Measurements from ENCODE around the gene MCU.

MCU gene

DNA sequence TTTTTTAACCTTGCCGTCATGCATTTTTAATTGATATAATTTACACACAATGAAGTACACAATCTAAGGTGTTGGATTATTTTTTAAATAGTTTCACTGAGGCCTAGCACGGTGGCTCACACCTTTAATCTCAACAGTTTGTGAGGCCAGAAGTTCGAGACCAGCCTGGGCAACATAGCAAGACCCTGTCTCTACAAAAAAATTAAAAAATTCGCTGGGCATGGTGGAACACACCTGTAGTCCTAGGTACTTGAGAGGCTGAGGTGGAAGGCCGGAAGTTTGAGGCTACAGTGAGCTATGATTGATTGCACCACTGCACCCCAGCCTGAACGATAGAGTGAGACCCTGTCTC lies 108.8 kb downstream of the MCU start:
- TF ChIP-seq MYC (IDR thresholded peaks at IDR 0.05; ENCODE audit: low read depth, low read length): no peak
- TF ChIP-seq, protein P1, sequence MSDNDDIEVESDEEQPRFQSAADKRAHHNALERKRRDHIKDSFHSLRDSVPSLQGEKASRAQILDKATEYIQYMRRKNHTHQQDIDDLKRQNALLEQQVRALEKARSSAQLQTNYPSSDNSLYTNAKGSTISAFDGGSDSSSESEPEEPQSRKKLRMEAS (IDR thresholded peaks at IDR 0.05; ENCODE audit: low read depth, low read length): no peak
- no peak for TF ChIP-seq POLR2A (IDR thresholded peaks at IDR 0.05; ENCODE audit: extremely low read depth, insufficient read length)
- TF ChIP-seq, protein P2, sequence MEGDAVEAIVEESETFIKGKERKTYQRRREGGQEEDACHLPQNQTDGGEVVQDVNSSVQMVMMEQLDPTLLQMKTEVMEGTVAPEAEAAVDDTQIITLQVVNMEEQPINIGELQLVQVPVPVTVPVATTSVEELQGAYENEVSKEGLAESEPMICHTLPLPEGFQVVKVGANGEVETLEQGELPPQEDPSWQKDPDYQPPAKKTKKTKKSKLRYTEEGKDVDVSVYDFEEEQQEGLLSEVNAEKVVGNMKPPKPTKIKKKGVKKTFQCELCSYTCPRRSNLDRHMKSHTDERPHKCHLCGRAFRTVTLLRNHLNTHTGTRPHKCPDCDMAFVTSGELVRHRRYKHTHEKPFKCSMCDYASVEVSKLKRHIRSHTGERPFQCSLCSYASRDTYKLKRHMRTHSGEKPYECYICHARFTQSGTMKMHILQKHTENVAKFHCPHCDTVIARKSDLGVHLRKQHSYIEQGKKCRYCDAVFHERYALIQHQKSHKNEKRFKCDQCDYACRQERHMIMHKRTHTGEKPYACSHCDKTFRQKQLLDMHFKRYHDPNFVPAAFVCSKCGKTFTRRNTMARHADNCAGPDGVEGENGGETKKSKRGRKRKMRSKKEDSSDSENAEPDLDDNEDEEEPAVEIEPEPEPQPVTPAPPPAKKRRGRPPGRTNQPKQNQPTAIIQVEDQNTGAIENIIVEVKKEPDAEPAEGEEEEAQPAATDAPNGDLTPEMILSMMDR (IDR thresholded peaks at IDR 0.05; ENCODE audit: low read depth, low read length): no peak
- no peak overlapping the region for H3K4me3 ChIP-seq (ENCODE audit: low read depth, low read length)
- no peak for DNase-seq (ENCODE audit: low read depth)

DNA sequence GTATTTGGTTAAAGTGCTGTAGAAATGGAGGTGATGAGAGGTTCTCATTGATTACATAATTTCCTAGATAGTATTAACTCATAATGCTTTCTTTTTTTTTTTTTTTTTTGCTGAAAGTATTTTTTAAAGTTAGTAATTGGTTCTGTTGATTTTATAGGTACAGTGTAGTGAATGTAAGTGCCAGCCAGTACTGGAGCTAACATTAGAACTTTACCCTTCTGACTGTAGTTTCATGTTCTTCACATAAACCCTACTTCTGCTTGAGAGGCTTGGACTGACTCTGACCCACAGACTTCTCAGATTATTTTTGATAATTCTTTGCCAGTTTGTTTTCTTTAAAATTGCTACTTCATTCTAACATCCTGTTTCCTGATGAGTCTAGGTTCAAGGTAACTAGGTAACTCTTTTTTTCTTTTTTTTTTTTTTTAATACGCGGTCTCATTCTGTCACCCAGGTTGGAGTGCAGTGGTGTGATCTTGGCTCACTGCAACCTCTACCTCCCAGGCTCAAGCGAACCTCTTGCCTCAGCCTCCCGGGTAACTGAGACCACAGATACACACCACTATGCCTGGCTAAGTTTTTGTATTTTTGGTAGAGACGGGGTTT lies 109.4 kb downstream of the MCU start:
- H3K4me3 ChIP-seq (ENCODE audit: low read depth, low read length): no peak overlapping the region
- DNase-seq (ENCODE audit: low read depth): no peak
- TF ChIP-seq, protein P2 (IDR thresholded peaks at IDR 0.05; ENCODE audit: low read depth, low read length): no peak
- TF ChIP-seq, protein P1 (IDR thresholded peaks at IDR 0.05; ENCODE audit: low read depth, low read length): no peak
- TF ChIP-seq MYC (IDR thresholded peaks at IDR 0.05; ENCODE audit: low read depth, low read length): no peak
- no peak for TF ChIP-seq POLR2A (IDR thresholded peaks at IDR 0.05; ENCODE audit: extremely low read depth, insufficient read length)

DNA sequence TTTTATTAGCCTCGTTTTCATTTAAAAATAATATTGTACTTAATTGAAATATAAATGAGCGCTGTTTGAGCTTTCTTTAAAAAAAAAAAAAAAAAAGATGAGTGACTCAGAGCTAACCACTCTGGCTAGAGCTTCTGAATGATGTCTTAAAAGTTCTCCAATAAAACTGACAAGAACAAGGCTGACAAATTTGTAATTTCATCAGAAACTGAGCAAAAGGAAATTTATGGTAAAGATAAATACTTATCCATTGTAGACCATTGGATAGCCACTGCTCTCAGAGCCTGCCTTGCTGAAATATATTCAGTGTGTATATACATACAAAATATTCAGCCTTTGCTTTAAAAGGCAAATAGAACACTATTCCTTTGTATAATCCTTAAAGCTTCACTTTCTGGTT lies 110.4 kb downstream of the MCU start:
- no peak for DNase-seq (ENCODE audit: low read depth)
- H3K4me3 ChIP-seq (ENCODE audit: low read depth, low read length): no peak overlapping the region
- TF ChIP-seq MYC (IDR thresholded peaks at IDR 0.05; ENCODE audit: low read depth, low read length) (no peak), POLR2A (IDR thresholded peaks at IDR 0.05; ENCODE audit: extremely low read depth, insufficient read length) (no peak)
- TF ChIP-seq, protein P1 (IDR thresholded peaks at IDR 0.05; ENCODE audit: low read depth, low read length): no peak
- TF ChIP-seq, protein P2 (IDR thresholded peaks at IDR 0.05; ENCODE audit: low read depth, low read length): no peak

DNA sequence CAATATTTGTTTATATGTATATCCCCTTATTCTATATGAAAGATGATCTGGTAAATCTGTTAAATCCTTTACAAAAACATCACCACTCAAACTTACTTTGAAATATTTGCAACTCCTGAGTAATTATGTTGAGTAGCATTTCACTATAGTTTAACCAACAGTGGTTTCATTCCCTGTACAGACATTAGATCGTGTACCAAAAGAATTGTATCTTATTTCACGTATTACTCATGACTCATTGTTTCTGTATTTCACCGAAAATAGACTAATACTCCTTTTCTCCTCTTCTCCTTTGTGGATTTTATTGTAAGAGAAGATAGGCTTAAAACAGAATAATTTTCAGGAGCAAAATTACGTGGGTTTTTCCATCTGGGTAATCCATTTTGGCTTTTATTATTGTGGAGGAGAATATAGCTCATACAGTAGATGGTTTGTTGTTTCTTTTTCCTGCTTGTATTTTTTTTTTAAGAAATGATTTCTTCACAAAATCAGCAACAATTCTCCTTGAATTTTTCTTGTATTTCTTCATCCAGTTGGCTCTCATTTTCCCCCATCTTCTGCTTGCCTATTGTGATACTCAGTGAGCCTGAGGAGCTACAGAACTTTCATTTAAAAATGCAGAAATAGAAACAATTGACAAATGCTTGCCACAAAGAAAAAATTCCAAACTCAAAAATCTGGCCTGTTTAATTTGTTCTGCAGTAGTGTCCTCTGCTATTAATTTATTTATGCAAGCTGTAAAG lies 111.0 kb downstream of the MCU start:
- no peak for DNase-seq (ENCODE audit: low read depth)
- TF ChIP-seq MYC (IDR thresholded peaks at IDR 0.05; ENCODE audit: low read depth, low read length) (no peak), POLR2A (IDR thresholded peaks at IDR 0.05; ENCODE audit: extremely low read depth, insufficient read length) (no peak)
- TF ChIP-seq, protein P2 (IDR thresholded peaks at IDR 0.05; ENCODE audit: low read depth, low read length): no peak
- TF ChIP-seq, protein P1 (IDR thresholded peaks at IDR 0.05; ENCODE audit: low read depth, low read length): no peak
- H3K4me3 ChIP-seq (ENCODE audit: low read depth, low read length): no peak overlapping the region

DNA sequence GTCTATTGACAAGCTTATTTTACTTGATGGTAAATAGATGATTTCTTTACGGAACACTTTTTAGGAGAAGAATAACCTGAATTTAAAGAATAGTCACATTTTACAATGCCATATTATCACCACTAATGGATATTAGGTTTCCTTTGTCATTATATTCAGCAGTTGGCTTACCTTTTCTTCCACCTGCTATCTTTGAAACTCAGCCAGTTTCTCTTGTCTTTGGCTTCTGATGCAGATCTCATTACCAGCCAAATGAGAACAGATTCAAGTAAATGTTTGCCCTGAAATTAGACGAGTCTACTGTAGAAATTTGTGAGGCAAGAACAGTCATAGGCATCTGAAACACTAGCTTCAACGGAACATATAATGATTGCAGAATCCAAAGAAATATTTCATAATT lies 116.1 kb downstream of the MCU start:
- TF ChIP-seq MYC (IDR thresholded peaks at IDR 0.05; ENCODE audit: low read depth, low read length) (no peak), POLR2A (IDR thresholded peaks at IDR 0.05; ENCODE audit: extremely low read depth, insufficient read length) (no peak)
- TF ChIP-seq, protein P1 (IDR thresholded peaks at IDR 0.05; ENCODE audit: low read depth, low read length): no peak
- TF ChIP-seq, protein P2 (IDR thresholded peaks at IDR 0.05; ENCODE audit: low read depth, low read length): no peak
- H3K4me3 ChIP-seq (ENCODE audit: low read depth, low read length): no peak overlapping the region
- no peak for DNase-seq (ENCODE audit: low read depth)
